ENCODE data around the gene PREB.

The PREB gene

GRCh38 chr2:27094353-27094984 lies 40.0 kb downstream of the PREB start:
- no peak for DNase-seq

GRCh38 chr2:27093430-27094352 lies 40.7 kb downstream of the PREB start:
- no peak for DNase-seq

GRCh38 chr2:27092696-27093429 lies 41.6 kb downstream of the PREB start:
- no peak for DNase-seq

GRCh38 chr2:27091746-27092695 lies 42.4 kb downstream of the PREB start:
- DNase-seq = no peak

- DNase-seq = no peak
Observed at GRCh38 chr2:27089111-27089954, 45.1 kb downstream of the PREB start.

GRCh38 chr2:27088634-27089033 lies 45.8 kb downstream of the PREB start:
- DNase-seq = no peak

- DNase-seq = no peak
Observed at GRCh38 chr2:27087823-27088410, 46.5 kb downstream of the PREB start.

- no peak for DNase-seq
Observed at GRCh38 chr2:27086724-27087593, 47.5 kb downstream of the PREB start, which contains the start of gene KHK. Gene KHK, plus strand, starts transcription at chr2:27086772. Its CDS starts 488 bp downstream, at chr2:27087260.

GRCh38 chr2:27086090-27086723 lies 48.2 kb downstream of the PREB start:
- DNase-seq = peak; percentile 98

- peak; percentile 75 for DNase-seq
Observed at GRCh38 chr2:27085673-27086089, 48.8 kb downstream of the PREB start.

GRCh38 chr2:27085062-27085672 lies 49.3 kb downstream of the PREB start:
- no peak for DNase-seq

- no peak for DNase-seq
Observed at GRCh38 chr2:27084297-27085061, 50.0 kb downstream of the PREB start.

GRCh38 chr2:27083410-27084296 lies 50.8 kb downstream of the PREB start:
- DNase-seq = no peak

- no peak for DNase-seq
Observed at GRCh38 chr2:27082773-27083409, 51.5 kb downstream of the PREB start.

- DNase-seq = no peak
Observed at GRCh38 chr2:27081984-27082772, 52.3 kb downstream of the PREB start.

All from eye (tissue), 1 donor.